ENCODE measurements around the gene SLC9A9. TPM values are rescaled to one million over a fixed set of nuclear protein-coding genes. Genes with fewer than 3 reads are reported as not detected.

SLC9A9 gene
- total RNA-seq, 2 donors from 2014 or later = 1.3 to 3.7 TPM

GRCh38 chr3:143226678-143227291, 621.5 kb downstream of the SLC9A9 start:
- no peak for DNase-seq
- no peak overlapping the region for H3K27ac ChIP-seq (ENCODE audit: low read depth, low read length)
- H3K4me3 Mint-ChIP-seq = no peak overlapping the region
- H3K27me3 ChIP-seq (ENCODE audit: control insufficient read depth, insufficient read depth, low read length, poor library complexity, severe bottlenecking) = peaks cover 47% of the 10 kb centered on the region
- H3K4me3 ChIP-seq (ENCODE audit: low read length) = no peak overlapping the region
- H3K4me1 ChIP-seq (ENCODE audit: control insufficient read depth, insufficient read depth, low read length) = no peaks in the 10 kb centered on the region
- no peak overlapping the region for H3K27ac Mint-ChIP-seq
- no peaks in the 10 kb centered on the region for H3K4me1 Mint-ChIP-seq
- no peaks in the 10 kb centered on the region for H3K9me3 Mint-ChIP-seq
- 91 to 97% methylated on average over 8 to 10 of the region's 10 CpGs for WGBS, 2 experiments (ENCODE audit: insufficient coverage in 1 of 2, insufficient read length in 1 of 2)
- H3K27me3 Mint-ChIP-seq (ENCODE audit: insufficient read depth) = peaks cover 11% of the 10 kb centered on the region
- H3K36me3 ChIP-seq (ENCODE audit: control insufficient read depth, insufficient read depth, low read length) = no peaks in the 10 kb centered on the region
- no peaks in the 10 kb centered on the region for H3K36me3 Mint-ChIP-seq (ENCODE audit: low read depth)
- TF ChIP-seq CTCF (conservative IDR thresholded peaks at IDR 0.05) = no peak
- no peaks in the 10 kb centered on the region for H3K9me3 ChIP-seq (ENCODE audit: control insufficient read depth, low read length)
- no peak overlapping the region for H3K9ac ChIP-seq (ENCODE audit: extremely low read depth, low read length, poor library complexity, severe bottlenecking)

GRCh38 chr3:143224716-143225115, 623.6 kb downstream of the SLC9A9 start:
- H3K27me3 Mint-ChIP-seq (ENCODE audit: insufficient read depth) = peaks cover 23% of the 10 kb centered on the region
- no peaks in the 10 kb centered on the region for H3K4me1 Mint-ChIP-seq
- H3K27me3 ChIP-seq (ENCODE audit: control insufficient read depth, insufficient read depth, low read length, poor library complexity, severe bottlenecking) = peaks cover 68% of the 10 kb centered on the region
- WGBS, 2 experiments (ENCODE audit: insufficient coverage in 1 of 2, insufficient read length in 1 of 2) = 100% methylated on average over 2 of the region's 2 CpGs; no CpG with 5 or more reads in 1 of the 2 experiments
- no peaks in the 10 kb centered on the region for H3K36me3 ChIP-seq (ENCODE audit: control insufficient read depth, insufficient read depth, low read length)
- H3K9me3 ChIP-seq (ENCODE audit: control insufficient read depth, low read length) = no peaks in the 10 kb centered on the region
- no peak for DNase-seq
- TF ChIP-seq CTCF (conservative IDR thresholded peaks at IDR 0.05) = no peak
- H3K4me3 ChIP-seq (ENCODE audit: low read length) = no peak overlapping the region
- H3K9ac ChIP-seq (ENCODE audit: extremely low read depth, low read length, poor library complexity, severe bottlenecking) = no peak overlapping the region
- H3K36me3 Mint-ChIP-seq (ENCODE audit: low read depth) = no peaks in the 10 kb centered on the region
- H3K4me3 Mint-ChIP-seq = no peak overlapping the region
- H3K4me1 ChIP-seq (ENCODE audit: control insufficient read depth, insufficient read depth, low read length) = no peaks in the 10 kb centered on the region
- no peaks in the 10 kb centered on the region for H3K9me3 Mint-ChIP-seq
- H3K27ac Mint-ChIP-seq = no peak overlapping the region
- no peak overlapping the region for H3K27ac ChIP-seq (ENCODE audit: low read depth, low read length)

GRCh38 chr3:143222981-143223380, 625.3 kb downstream of the SLC9A9 start:
- TF ChIP-seq CTCF (conservative IDR thresholded peaks at IDR 0.05) = no peak
- Histone ChIP-seq H3K36me3 (ENCODE audit: control insufficient read depth, insufficient read depth, low read length) (no peaks in the 10 kb centered on the region), H3K27ac (ENCODE audit: low read depth, low read length) (no peak overlapping the region), H3K4me1 (ENCODE audit: control insufficient read depth, insufficient read depth, low read length) (no peaks in the 10 kb centered on the region), H3K9ac (ENCODE audit: extremely low read depth, low read length, poor library complexity, severe bottlenecking) (no peak overlapping the region), H3K9me3 (ENCODE audit: control insufficient read depth, low read length) (no peaks in the 10 kb centered on the region), H3K27me3 (ENCODE audit: control insufficient read depth, insufficient read depth, low read length, poor library complexity, severe bottlenecking) (peaks cover 85% of the 10 kb centered on the region), H3K4me3 (ENCODE audit: low read length) (no peak overlapping the region)
- no peak for DNase-seq
- WGBS, 2 experiments (ENCODE audit: insufficient coverage in 1 of 2, insufficient read length in 1 of 2) = 100% methylated on average over 1 of the region's 1 CpG; no CpG with 5 or more reads in 1 of the 2 experiments
- Mint-ChIP-seq H3K27me3 (ENCODE audit: insufficient read depth) (peaks cover 23% of the 10 kb centered on the region), H3K9me3 (no peaks in the 10 kb centered on the region), H3K36me3 (ENCODE audit: low read depth) (no peaks in the 10 kb centered on the region), H3K4me1 (no peaks in the 10 kb centered on the region), H3K27ac (no peak overlapping the region), H3K4me3 (no peak overlapping the region)
